Muscle of leg (tissue), 11 donors: Measurements from ENCODE around the gene GLB1L. TPM values are rescaled to one million over a fixed set of nuclear protein-coding genes. Genes with fewer than 3 reads are reported as not detected.
A peak's percentile ranks its signal among the peaks of the same experiment; 100 is the strongest.
"Not testable (repeated sequence)": the region's sequence is repeated elsewhere in the genome, so short reads cannot be mapped to it uniquely, and the experiment has no call there.

Experiments
- DNase-seq: peaks from one replicate; pipeline ENCODE4 v3.0.0; 2013
- H3K27ac ChIP-seq: one replicate; pipeline ENCODE4 v1.5.1; 2013; ENCODE audit warnings: mild to moderate bottlenecking, low read length, control low read depth
- H3K27me3 ChIP-seq: one replicate; pipeline ENCODE4 v1.6.1; 2013; ENCODE audit warnings: low read length; ENCODE audit not compliant: control insufficient read depth, insufficient read depth
- H3K36me3 ChIP-seq: one replicate; pipeline ENCODE4 v1.6.1; 2013; ENCODE audit warnings: low read length; ENCODE audit not compliant: control insufficient read depth, insufficient read depth
- H3K4me1 ChIP-seq: one replicate; pipeline ENCODE4 v1.6.1; 2013; ENCODE audit warnings: low read length; ENCODE audit not compliant: control insufficient read depth, insufficient read depth
- H3K4me3 ChIP-seq: one replicate; pipeline ENCODE4 v1.5.1; 2013; ENCODE audit warnings: low read length, control low read depth
- H3K9me3 ChIP-seq: replicated peaks from 2 replicates; pipeline ENCODE4 v1.6.1; 2013; ENCODE audit warnings: low read depth, low read length; ENCODE audit not compliant: control insufficient read depth
- WGBS: methylation state at CpG from one replicate; pipeline ENCODE4 v1.1.5; 2013; ENCODE audit warnings: missing lambda C conversion rate; ENCODE audit not compliant: insufficient coverage; 5-methylcytosine and 5-hydroxymethylcytosine counted together
- polyA plus RNA-seq, 8 donors: library from polyadenylated mRNA; unstranded; fragments of 120-200 nt; gene quantifications; one replicate each; pipeline versions ENCODE4 v1.2.1 to v1.2.3, GENCODE V29; 2013; ENCODE audit warnings: inconsistent platforms in 1 of 8, low replicate concordance in 1 of 8; ENCODE audit not compliant: insufficient read length in 8 of 8, insufficient read depth in 1 of 8
- total RNA-seq: library from RNA; stranded (reverse); fragments of 120-200 nt; gene quantifications from one replicate; pipeline ENCODE4 v1.2.4, GENCODE V29; 2013

The GLB1L gene
- total and polyA plus RNA-seq, 9 donors, result 3.3 to 9.9 (median 6.0) TPM

DNA sequence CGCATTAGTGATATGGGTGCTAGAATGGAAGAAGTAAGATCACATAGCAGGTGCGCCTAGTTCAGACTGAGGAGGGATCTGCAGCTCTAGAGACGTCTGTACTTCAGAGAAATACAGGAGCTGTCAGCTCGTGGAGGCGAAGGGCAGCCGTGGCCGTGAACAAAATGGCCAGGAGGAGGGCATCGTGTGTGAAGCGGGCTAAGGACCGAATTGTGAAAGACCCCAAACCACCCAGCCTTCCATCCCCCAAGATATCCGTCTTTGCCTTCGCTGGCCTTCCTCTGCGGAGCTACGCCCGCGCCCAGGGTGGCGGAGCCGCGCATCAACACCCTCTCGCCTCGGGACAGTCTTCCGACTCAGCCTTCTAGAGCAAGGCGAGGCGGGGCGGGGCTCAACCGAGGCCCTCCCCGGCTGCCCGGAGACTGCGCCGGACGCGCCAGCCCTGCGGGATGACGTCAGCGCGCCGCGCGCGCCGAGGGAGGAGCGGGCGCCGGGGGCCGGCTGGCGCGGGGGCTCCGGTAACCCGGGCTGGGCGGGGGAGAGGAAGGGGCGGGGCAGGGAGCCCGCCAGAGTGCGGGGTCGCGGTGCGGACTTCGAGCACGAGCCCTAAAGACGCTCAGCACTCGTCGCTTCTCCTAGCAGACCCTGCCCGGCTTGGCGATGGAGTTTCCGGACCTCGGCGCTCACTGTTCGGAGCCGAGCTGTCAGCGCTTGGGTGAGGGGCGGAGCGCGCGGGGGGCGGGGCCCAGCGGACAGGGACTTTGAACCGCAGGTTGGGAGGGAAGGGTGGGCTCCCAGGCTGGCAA is 38.7 kb downstream of the GLB1L start, which contains the start of gene ZFAND2B:
Gene ZFAND2B, plus strand, starts transcription at position 455 of the 806 bp plus-strand sequence. Its CDS starts 206 bp downstream, at position 661.
- Histone ChIP-seq H3K9me3 (no peaks in the 10 kb centered on the region), H3K27ac (peak within 1 kb of the TSS; percentile 99), H3K4me3 (peak within 1 kb of the TSS; percentile 77), H3K4me1 (peaks cover 22% of the 10 kb centered on the region), H3K27me3 (no peaks in the 10 kb centered on the region), H3K36me3 (peaks cover 35% of the 10 kb centered on the region)
- WGBS, result under 1% methylated on average over 61 of the region's 76 CpGs
- DNase-seq, result peak; percentile 98

DNA sequence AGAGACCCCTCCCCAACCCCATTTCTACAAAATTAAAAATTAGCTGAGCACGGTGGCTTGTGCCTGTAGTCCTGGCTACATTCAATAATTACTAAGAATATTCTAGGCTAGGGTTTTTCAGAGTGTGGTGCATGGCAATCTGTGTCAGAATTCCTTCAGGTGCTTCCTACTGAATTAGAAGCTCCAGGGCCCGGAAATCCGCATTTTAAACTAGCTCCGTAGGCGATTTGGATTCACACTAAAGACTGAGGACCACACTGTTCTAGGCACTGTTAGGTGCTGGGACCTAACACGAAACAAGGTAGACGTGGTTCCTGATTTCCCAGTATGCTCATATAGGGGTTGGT is 39.3 kb downstream of the GLB1L start:
- Histone ChIP-seq H3K9me3 (no peaks in the 10 kb centered on the region), H3K4me1 (peaks cover 22% of the 10 kb centered on the region), H3K4me3 (peak overlapping the region; percentile 73), H3K27me3 (no peaks in the 10 kb centered on the region), H3K27ac (peak overlapping the region; percentile 99), H3K36me3 (peaks cover 31% of the 10 kb centered on the region)
- no peak for DNase-seq
- 18% methylated on average over 6 of the region's 7 CpGs for WGBS

DNA sequence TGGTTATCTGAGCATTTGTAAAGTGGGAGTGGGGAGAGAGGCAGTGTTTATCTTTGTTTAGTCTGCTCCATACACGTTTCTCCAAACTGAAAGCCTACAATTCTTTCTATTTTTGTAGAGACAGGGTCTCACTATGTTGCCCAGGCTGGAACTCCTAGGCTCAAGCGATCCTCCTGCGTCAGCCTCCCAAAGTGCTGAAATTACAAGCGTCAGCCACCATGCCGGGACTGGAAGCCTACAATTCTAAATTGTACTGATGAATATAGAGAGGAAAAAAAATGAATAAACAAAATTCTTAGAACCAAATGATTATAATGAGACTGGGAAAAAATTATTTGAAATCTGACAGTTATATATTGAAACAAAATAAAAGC is 40.1 kb downstream of the GLB1L start:
- Histone ChIP-seq H3K4me3 (no peak overlapping the region), H3K4me1 (peaks cover 22% of the 10 kb centered on the region), H3K9me3 (no peaks in the 10 kb centered on the region), H3K27ac (no peak overlapping the region), H3K36me3 (peaks cover 24% of the 10 kb centered on the region), H3K27me3 (no peaks in the 10 kb centered on the region)
- no CpG with 5 or more reads among the region's 5 CpGs for WGBS
- DNase-seq, result no peak

DNA sequence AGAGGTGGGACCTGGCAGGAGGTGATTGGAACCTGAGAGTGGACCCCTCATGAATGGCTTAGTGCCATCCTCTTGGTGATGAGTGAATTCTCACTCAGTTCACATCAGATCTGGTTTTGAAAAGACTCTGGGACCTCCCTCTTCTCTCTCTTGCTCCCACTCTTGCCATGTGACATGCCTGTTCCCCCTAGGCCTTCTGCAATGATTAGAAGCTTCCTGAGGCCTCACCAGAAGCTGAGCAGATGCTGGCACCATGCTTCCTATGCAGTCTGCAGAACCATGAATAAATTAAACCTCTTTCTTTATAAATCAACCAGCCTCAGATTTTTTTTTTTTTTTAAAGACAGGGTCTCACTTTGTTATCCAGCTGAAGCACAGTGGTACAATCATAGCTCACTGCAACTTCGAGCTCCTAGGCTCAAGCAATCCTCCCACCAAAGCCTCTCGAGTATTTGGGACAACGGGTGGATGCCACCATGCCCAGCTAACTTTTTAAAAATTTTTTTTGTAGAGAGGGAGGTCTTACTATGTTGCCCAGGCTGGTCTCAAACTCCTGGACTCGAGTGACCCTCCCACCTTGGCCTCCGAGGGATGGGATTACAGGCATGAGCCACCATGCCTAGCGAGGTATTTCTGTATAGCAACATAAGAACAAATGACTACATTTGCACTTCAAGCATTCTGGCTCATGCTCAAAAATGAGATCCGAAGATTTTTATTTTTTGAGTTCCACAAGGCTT is 40.6 kb downstream of the GLB1L start:
- peaks cover 22% of the 10 kb centered on the region for H3K4me1 ChIP-seq
- no peak for DNase-seq
- no peak overlapping the region for H3K27ac ChIP-seq
- H3K36me3 ChIP-seq, result peaks cover 19% of the 10 kb centered on the region
- no peaks in the 10 kb centered on the region for H3K9me3 ChIP-seq
- H3K4me3 ChIP-seq, result no peak overlapping the region
- H3K27me3 ChIP-seq, result no peaks in the 10 kb centered on the region
- WGBS, result no CpG with 5 or more reads among the region's 7 CpGs

DNA sequence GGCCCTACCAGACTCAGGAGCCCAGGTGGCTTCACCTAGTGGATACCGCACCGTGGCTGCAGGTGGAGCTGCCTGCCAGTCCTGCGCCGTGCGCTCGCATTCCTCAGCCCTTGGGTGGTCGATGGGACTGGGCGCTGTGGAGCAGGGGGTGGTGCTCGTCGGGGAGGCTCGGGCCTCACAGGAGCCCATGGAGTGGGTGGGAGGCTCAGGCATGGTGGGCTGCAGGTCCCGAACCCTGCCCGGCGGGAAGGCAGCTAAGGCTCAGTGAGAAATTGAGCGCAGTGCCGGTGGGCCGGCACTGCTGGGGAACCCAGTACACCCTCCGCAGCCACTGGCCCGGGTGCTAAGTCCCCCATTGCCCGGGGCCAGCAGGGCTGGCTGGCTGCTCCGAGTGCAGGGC is 43.9 kb downstream of the GLB1L start:
- DNase-seq, result not testable (repeated sequence)
- 92% methylated on average over 12 of the region's 21 CpGs for WGBS

DNA sequence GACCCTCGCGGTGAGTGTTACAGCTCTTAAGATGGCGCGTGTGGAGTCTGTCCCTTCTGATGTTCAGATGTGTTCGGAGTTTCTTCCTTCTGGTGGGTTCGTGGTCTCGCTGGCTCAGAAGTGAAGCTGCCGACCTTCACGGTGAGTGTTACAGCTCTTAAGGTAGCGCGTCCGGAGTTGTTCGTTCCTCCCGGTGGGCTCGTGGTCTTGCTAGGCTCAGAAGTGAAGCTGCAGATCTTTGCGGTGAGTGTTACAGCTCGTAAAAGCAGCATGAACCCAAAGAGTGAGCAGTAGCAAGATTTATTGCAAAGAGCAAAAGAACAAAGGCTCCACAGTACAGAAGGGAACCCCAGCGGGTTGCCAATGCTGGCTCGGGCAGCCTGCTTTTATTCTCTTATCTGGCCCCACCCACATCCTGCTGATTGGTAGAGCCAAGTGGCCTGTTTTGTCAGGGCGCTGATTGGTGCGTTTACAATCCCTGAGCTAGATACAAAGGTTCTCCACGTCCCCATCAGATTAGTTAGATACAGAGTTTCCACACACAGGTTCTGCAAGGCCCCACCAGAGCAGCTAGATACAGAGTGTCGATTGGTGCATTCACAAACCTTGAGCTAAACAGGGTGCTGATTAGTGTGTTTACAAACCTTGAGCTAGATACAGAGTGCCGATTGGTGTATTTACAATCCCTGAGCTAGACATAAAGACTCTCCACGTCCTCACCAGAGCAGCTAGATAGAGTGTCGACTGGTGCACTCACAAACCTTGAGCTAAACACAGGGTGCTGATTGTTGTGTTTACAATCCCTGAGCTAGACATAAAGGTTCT is 44.5 kb downstream of the GLB1L start:
- not testable (repeated sequence) for H3K27me3 ChIP-seq, H3K4me3 ChIP-seq, H3K27ac ChIP-seq, DNase-seq, H3K9me3 ChIP-seq, H3K36me3 ChIP-seq, H3K4me1 ChIP-seq
- WGBS, result 72% methylated on average over 17 of the region's 26 CpGs

More for the DNA sequence above, 43.9 kb downstream of the GLB1L start:
- not testable (repeated sequence) for H3K9me3 ChIP-seq, H3K27ac ChIP-seq, H3K27me3 ChIP-seq, H3K4me1 ChIP-seq, H3K36me3 ChIP-seq, H3K4me3 ChIP-seq

DNA sequence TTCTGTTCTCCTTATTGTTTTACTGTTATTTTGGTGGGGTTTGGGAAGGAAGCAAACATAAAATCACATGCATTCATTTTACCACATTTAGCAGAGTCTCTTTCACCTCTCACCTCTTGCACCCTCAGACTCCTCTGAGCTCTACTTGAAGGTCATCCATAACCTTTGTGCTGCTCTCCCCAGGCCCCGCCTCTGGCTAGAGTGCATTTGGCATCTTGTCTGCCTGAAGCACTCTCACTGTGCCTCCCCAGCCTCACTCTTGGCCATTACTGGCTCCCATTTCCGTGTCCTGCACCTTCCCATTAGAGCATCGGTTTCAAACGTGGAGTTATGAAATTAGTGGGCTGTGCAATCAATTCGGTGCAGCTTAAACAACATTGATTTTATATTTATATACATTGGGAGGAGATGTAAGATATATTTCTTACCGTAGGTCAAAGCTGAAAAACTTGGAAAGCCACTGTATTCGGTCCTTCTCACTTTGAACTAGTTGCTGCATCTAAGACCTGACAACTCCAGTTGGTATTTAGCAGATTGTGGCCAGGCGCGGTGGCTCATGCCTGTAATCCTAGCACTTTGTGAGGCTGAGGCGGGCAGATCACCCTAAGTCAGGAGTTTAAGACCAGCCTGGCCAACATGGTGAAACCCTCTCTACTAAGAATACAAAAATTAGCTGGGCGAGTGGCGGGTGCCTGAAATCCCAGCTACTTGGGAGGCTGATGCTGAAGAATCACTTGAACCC is 45.6 kb downstream of the GLB1L start:
- no peak for DNase-seq
- H3K9me3 ChIP-seq, result no peaks in the 10 kb centered on the region
- no peak overlapping the region for H3K4me3 ChIP-seq
- peaks cover 2% of the 10 kb centered on the region for H3K27me3 ChIP-seq
- WGBS, result 87% methylated on average over 5 of the region's 12 CpGs
- H3K4me1 ChIP-seq, result no peaks in the 10 kb centered on the region
- no peaks in the 10 kb centered on the region for H3K36me3 ChIP-seq
- H3K27ac ChIP-seq, result no peak overlapping the region

DNA sequence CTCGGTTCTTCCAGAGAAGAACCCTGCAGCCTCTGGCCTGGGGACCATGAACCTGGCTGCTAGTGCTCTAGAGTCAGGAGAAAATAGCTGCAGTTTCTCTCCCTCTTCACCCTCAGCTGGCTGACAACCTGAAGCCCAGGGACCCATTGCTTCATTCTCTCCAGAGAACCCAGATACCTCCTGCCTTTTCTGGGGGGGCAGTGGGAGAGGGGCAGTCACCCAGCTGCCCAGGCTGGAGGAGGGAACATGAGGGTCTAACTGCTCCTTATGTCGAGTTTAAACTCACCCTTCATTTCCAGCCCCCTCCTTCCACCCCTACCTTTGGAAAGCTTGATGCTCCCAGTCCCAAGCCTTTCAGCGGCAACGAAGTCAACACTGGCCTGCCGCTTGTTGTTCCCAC is 46.3 kb downstream of the GLB1L start:
- Histone ChIP-seq H3K4me3 (no peak overlapping the region), H3K9me3 (no peaks in the 10 kb centered on the region), H3K27me3 (peaks cover 2% of the 10 kb centered on the region), H3K4me1 (no peaks in the 10 kb centered on the region), H3K36me3 (no peaks in the 10 kb centered on the region), H3K27ac (no peak overlapping the region)
- DNase-seq, result no peak
- 78% methylated on average over 4 of the region's 5 CpGs for WGBS

DNA sequence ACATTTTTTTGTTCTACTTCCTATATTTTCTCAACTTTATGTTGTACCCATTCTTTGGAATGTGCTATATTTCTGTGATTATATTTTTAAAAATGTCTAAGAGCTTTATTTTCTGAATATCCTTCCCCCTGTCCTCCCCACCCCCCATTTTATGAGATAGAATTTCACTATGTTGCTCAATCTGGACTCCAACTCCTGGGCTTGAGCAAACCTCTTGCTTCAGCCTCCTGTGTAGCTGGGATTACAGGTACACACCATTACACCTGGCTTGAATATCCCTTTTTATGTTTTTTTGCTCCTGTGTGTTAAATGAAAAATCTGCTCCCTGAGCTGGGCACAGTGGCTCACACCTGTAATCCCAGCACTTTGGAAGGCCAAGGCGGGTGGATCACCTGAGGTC is 47.9 kb downstream of the GLB1L start:
- Histone ChIP-seq H3K36me3 (no peaks in the 10 kb centered on the region), H3K4me3 (no peak overlapping the region), H3K4me1 (no peaks in the 10 kb centered on the region), H3K27ac (no peak overlapping the region), H3K27me3 (peaks cover 2% of the 10 kb centered on the region), H3K9me3 (no peaks in the 10 kb centered on the region)
- WGBS, result no CpG with 5 or more reads among the region's 1 CpG
- DNase-seq, result no peak
